GM19463 (cell line): Measurements from ENCODE around the gene PHF1.
A peak's percentile ranks its signal among the peaks of the same experiment; 100 is the strongest.
"Not testable (repeated sequence)": the region's sequence is repeated elsewhere in the genome, so short reads cannot be mapped to it uniquely, and the experiment has no call there.

Experiments used
- ATAC-seq: cut with Tn5 transposase; IDR thresholded peaks from one replicate; pipeline ENCODE4 v1.9.1; 2021; ENCODE audit warnings: mild to moderate bottlenecking, moderate library complexity; ENCODE audit not compliant: unreplicated experiment

The PHF1 gene

GRCh38 chr6:33410711-33411631 is at the start of gene PHF1:
Gene PHF1, plus strand, starts transcription at chr6:33411014. Its CDS starts 1,250 bp downstream, at chr6:33412264.
- ATAC-seq: peak; percentile 24

- ATAC-seq: not testable (repeated sequence)
Observed at GRCh38 chr6:33363486-33363885, 47.3 kb upstream of the PHF1 start.

- ATAC-seq: not testable (repeated sequence)
Observed at GRCh38 chr6:33364475-33365205, 46.2 kb upstream of the PHF1 start.

GRCh38 chr6:33365206-33365971 is 45.4 kb upstream of the PHF1 start:
- not testable (repeated sequence) for ATAC-seq

GRCh38 chr6:33367009-33367714 is 43.7 kb upstream of the PHF1 start:
- no peak for ATAC-seq

GRCh38 chr6:33367715-33368025 is 43.1 kb upstream of the PHF1 start:
- ATAC-seq: not testable (repeated sequence)

GRCh38 chr6:33371901-33372300 is 38.9 kb upstream of the PHF1 start:
- not testable (repeated sequence) for ATAC-seq

GRCh38 chr6:33372526-33373123 is 38.2 kb upstream of the PHF1 start:
- no peak for ATAC-seq

GRCh38 chr6:33373960-33374910 is 36.6 kb upstream of the PHF1 start:
- ATAC-seq: no peak

- no peak for ATAC-seq
Observed at GRCh38 chr6:33375143-33375671, 35.6 kb upstream of the PHF1 start.

GRCh38 chr6:33377171-33377570 is 33.6 kb upstream of the PHF1 start:
- no peak for ATAC-seq

GRCh38 chr6:33379184-33379583 is 31.6 kb upstream of the PHF1 start:
- not testable (repeated sequence) for ATAC-seq

GRCh38 chr6:33380272-33380981 is 30.4 kb upstream of the PHF1 start:
- ATAC-seq: no peak

GRCh38 chr6:33383427-33384185 is 27.2 kb upstream of the PHF1 start:
- no peak for ATAC-seq

- ATAC-seq: no peak
Observed at GRCh38 chr6:33384581-33385020, 26.2 kb upstream of the PHF1 start.

GRCh38 chr6:33390173-33390572 is 20.6 kb upstream of the PHF1 start:
- ATAC-seq: no peak

GRCh38 chr6:33390767-33391277 is 20.0 kb upstream of the PHF1 start:
- no peak for ATAC-seq
